ENCODE measurements around the gene ANXA11.
"Not testable (repeated sequence)": the region's sequence is repeated elsewhere in the genome, so short reads cannot be mapped to it uniquely, and the experiment has no call there.

Gene ANXA11

GRCh38 chr10:80203835-80204676, 1.3 kb downstream of the ANXA11 start:
- Mint-ChIP-seq H3K9me3 (no peaks in the 10 kb centered on the region), H3K4me1 (peaks cover 53% of the 10 kb centered on the region), H3K27me3 (no peaks in the 10 kb centered on the region), H3K36me3 (ENCODE audit: insufficient read depth) (peaks cover 16% of the 10 kb centered on the region), H3K4me3 (peak overlapping the region; percentile 73), H3K27ac (ENCODE audit: low read depth) (peak overlapping the region; percentile 62)
- DNase-seq (ENCODE audit: low spot score in 2 of 2): no peak
- ATAC-seq (replicated peaks; ENCODE audit: extremely low read depth, poor library complexity, severe bottlenecking): no peak

DNA sequence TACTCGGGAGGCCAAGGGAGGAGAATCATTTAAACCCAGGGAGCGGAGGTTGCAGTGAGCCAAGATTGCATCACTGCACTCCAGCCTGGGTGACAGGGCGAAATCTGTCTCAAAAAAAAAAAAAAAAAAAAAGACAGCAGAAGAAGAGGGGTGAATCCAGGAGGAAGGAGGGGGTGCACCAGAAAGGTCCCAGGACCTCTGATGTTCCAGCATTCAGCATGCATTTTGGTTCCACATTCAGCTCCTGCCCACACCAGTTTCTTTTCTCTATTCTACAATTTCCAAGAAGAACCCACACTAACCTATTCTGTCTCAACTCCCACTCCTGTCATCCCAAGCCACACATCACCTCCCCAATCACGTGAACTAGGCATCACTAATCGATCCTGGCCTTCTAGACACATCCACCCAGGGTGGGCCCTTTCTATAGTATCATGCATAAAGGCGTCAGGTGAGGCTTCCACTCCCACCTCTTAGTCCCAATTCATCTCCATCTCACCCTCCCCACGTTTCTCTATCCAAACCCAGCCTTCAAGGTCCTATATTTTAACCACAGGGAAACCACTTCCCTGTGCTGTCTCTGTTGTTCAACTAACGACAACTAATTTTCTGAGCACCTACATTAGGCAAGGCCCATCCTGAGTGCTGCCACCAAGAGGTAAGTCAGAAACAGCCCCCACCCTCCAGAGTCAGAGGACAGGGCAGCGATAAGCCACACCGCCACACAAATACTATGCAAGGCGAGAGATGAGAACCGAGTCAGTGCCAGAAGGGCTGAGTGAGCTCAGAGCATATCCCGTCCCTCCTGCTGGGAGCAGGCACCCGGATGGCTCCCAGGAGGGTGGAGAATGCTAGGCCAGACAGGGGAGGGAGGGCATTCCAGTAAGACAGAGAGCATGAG, 2.2 kb downstream of the ANXA11 start:
- peaks cover 58% of the 10 kb centered on the region for H3K4me1 Mint-ChIP-seq
- DNase-seq (ENCODE audit: low spot score in 2 of 2) (peak; percentile 36 to 56), ATAC-seq (replicated peaks; ENCODE audit: extremely low read depth, poor library complexity, severe bottlenecking) (peak; percentile 71)
- H3K27ac Mint-ChIP-seq (ENCODE audit: low read depth): peak overlapping the region; percentile 62
- no peaks in the 10 kb centered on the region for H3K9me3 Mint-ChIP-seq
- no peaks in the 10 kb centered on the region for H3K27me3 Mint-ChIP-seq
- peak overlapping the region; percentile 73 for H3K4me3 Mint-ChIP-seq
- peaks cover 16% of the 10 kb centered on the region for H3K36me3 Mint-ChIP-seq (ENCODE audit: insufficient read depth)

DNA sequence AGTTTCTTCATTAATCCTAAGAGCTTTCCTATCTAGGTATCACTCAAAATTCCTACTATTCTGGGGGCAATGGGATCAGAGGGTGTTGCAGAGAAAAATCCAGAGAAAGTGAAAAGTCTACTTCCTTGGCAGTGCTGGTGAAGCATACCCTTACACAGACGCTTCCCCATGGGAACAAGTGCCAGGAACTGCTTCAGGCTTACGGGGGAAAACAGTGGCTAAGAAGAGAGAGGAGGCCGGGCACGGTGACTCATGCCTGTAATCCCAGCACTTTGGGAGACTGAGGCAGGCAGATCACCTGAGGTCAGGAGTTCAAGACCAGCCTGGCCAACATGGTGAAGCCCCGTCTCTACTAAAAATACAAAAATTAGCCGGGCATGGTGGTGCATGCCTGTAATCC, 2.8 kb downstream of the ANXA11 start:
- not testable (repeated sequence) for ATAC-seq (replicated peaks; ENCODE audit: extremely low read depth, poor library complexity, severe bottlenecking); H3K9me3 Mint-ChIP-seq; H3K27me3 Mint-ChIP-seq; DNase-seq (ENCODE audit: low spot score in 2 of 2)
- peak overlapping the region; percentile 62 for H3K27ac Mint-ChIP-seq (ENCODE audit: low read depth)
- peaks cover 58% of the 10 kb centered on the region for H3K4me1 Mint-ChIP-seq
- peaks cover 16% of the 10 kb centered on the region for H3K36me3 Mint-ChIP-seq (ENCODE audit: insufficient read depth)
- H3K4me3 Mint-ChIP-seq: peak overlapping the region; percentile 73

GRCh38 chr10:80201608-80202141, 3.7 kb downstream of the ANXA11 start:
- H3K4me3 Mint-ChIP-seq: peak overlapping the region; percentile 73
- no peak for DNase-seq (ENCODE audit: low spot score in 2 of 2)

GRCh38 chr10:80200687-80201086, 4.7 kb downstream of the ANXA11 start:
- Mint-ChIP-seq H3K9me3 (no peaks in the 10 kb centered on the region), H3K4me1 (peaks cover 67% of the 10 kb centered on the region), H3K36me3 (ENCODE audit: insufficient read depth) (peaks cover 17% of the 10 kb centered on the region), H3K27me3 (no peaks in the 10 kb centered on the region), H3K27ac (ENCODE audit: low read depth) (peak overlapping the region; percentile 62), H3K4me3 (no peak overlapping the region)
- DNase-seq (ENCODE audit: low spot score in 2 of 2) (no peak), ATAC-seq (replicated peaks; ENCODE audit: extremely low read depth, poor library complexity, severe bottlenecking) (no peak)

More at GRCh38 chr10:80201608-80202141, 3.7 kb downstream of the ANXA11 start:
- Mint-ChIP-seq H3K27me3 (no peaks in the 10 kb centered on the region), H3K36me3 (ENCODE audit: insufficient read depth) (peaks cover 16% of the 10 kb centered on the region), H3K27ac (ENCODE audit: low read depth) (peak overlapping the region; percentile 62), H3K4me1 (peaks cover 67% of the 10 kb centered on the region), H3K9me3 (no peaks in the 10 kb centered on the region)
- no peak for ATAC-seq (replicated peaks; ENCODE audit: extremely low read depth, poor library complexity, severe bottlenecking)

DNA sequence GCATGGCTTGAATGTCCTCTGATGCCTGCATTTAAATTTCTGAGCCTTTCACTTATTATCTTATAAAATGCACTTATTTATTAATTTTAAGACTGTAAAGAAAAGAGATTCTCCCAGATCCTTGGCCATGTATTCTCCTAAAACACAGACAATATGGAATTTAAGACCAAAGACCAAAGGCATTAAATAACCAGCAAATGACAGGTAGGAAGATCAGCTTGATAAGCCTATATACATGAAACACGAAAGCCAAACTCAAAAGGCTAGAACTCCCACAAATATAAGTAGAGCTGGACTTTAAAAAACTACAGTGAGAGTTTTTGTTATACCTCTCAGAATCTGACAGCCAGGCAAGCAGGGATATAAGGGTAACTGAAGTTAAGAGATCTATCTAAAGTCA, 5.1 kb downstream of the ANXA11 start:
- Mint-ChIP-seq H3K27ac (ENCODE audit: low read depth) (peak overlapping the region; percentile 62), H3K27me3 (no peaks in the 10 kb centered on the region), H3K4me3 (no peak overlapping the region), H3K36me3 (ENCODE audit: insufficient read depth) (peaks cover 14% of the 10 kb centered on the region), H3K9me3 (no peaks in the 10 kb centered on the region), H3K4me1 (peaks cover 69% of the 10 kb centered on the region)
- ATAC-seq (replicated peaks; ENCODE audit: extremely low read depth, poor library complexity, severe bottlenecking) (no peak), DNase-seq (ENCODE audit: low spot score in 2 of 2) (no peak)

- ATAC-seq (replicated peaks; ENCODE audit: extremely low read depth, poor library complexity, severe bottlenecking) (no peak), DNase-seq (ENCODE audit: low spot score in 2 of 2) (no peak)
- Mint-ChIP-seq H3K27me3 (no peaks in the 10 kb centered on the region), H3K27ac (ENCODE audit: low read depth) (no peak overlapping the region), H3K4me1 (peaks cover 72% of the 10 kb centered on the region), H3K36me3 (ENCODE audit: insufficient read depth) (peaks cover 14% of the 10 kb centered on the region), H3K4me3 (no peak overlapping the region), H3K9me3 (no peaks in the 10 kb centered on the region)
Observed at GRCh38 chr10:80199828-80200227, 5.5 kb downstream of the ANXA11 start.

- Mint-ChIP-seq H3K9me3 (no peaks in the 10 kb centered on the region), H3K27me3 (no peaks in the 10 kb centered on the region), H3K36me3 (ENCODE audit: insufficient read depth) (peaks cover 16% of the 10 kb centered on the region), H3K4me3 (peak overlapping the region; percentile 12), H3K4me1 (peaks cover 59% of the 10 kb centered on the region), H3K27ac (ENCODE audit: low read depth) (no peak overlapping the region)
- DNase-seq (ENCODE audit: low spot score in 2 of 2): no peak
- no peak for ATAC-seq (replicated peaks; ENCODE audit: extremely low read depth, poor library complexity, severe bottlenecking)
Observed at GRCh38 chr10:80197972-80198916, 7.1 kb downstream of the ANXA11 start.

- ATAC-seq (replicated peaks; ENCODE audit: extremely low read depth, poor library complexity, severe bottlenecking) (no peak), DNase-seq (ENCODE audit: low spot score in 2 of 2) (no peak)
- Mint-ChIP-seq H3K4me3 (peak overlapping the region; percentile 53), H3K4me1 (peaks cover 58% of the 10 kb centered on the region), H3K9me3 (no peaks in the 10 kb centered on the region), H3K36me3 (ENCODE audit: insufficient read depth) (peaks cover 16% of the 10 kb centered on the region), H3K27ac (ENCODE audit: low read depth) (peak overlapping the region; percentile 97), H3K27me3 (no peaks in the 10 kb centered on the region)
Observed at GRCh38 chr10:80196950-80197315, 8.4 kb downstream of the ANXA11 start.

GRCh38 chr10:80196270-80196949, 8.9 kb downstream of the ANXA11 start:
- peaks cover 12% of the 10 kb centered on the region for H3K36me3 Mint-ChIP-seq (ENCODE audit: insufficient read depth)
- H3K9me3 Mint-ChIP-seq: no peaks in the 10 kb centered on the region
- peaks cover 58% of the 10 kb centered on the region for H3K4me1 Mint-ChIP-seq
- ATAC-seq (replicated peaks; ENCODE audit: extremely low read depth, poor library complexity, severe bottlenecking) (peak; percentile 96), DNase-seq (ENCODE audit: low spot score in 2 of 2) (peak; percentile 37 to 67)
- H3K4me3 Mint-ChIP-seq: peak overlapping the region; percentile 53
- H3K27me3 Mint-ChIP-seq: no peaks in the 10 kb centered on the region
- peak overlapping the region; percentile 97 for H3K27ac Mint-ChIP-seq (ENCODE audit: low read depth)

- Mint-ChIP-seq H3K4me3 (peak overlapping the region; percentile 53), H3K36me3 (ENCODE audit: insufficient read depth) (peaks cover 7% of the 10 kb centered on the region)
Observed at GRCh38 chr10:80195046-80195574, 10.2 kb downstream of the ANXA11 start.

More at GRCh38 chr10:80195046-80195574, 10.2 kb downstream of the ANXA11 start:
- H3K27ac Mint-ChIP-seq (ENCODE audit: low read depth): peak overlapping the region; percentile 97
- no peaks in the 10 kb centered on the region for H3K9me3 Mint-ChIP-seq
- ATAC-seq (replicated peaks; ENCODE audit: extremely low read depth, poor library complexity, severe bottlenecking) (no peak), DNase-seq (ENCODE audit: low spot score in 2 of 2) (no peak)
- no peaks in the 10 kb centered on the region for H3K27me3 Mint-ChIP-seq
- H3K4me1 Mint-ChIP-seq: peaks cover 53% of the 10 kb centered on the region

Data from central memory CD8-positive, alpha-beta T cell (primary cell).